GM12878 (cell line): ENCODE measurements around the gene AGBL1. TPM values are rescaled to one million over a fixed set of nuclear protein-coding genes. Genes with fewer than 3 reads are reported as not detected.

Source experiments
- ATAC-seq: fragments of 200-7000 bp; cut with Tn5 transposase; 3 replicates; pipeline ENCODE4 v1.9.1; 2020; ENCODE audit warnings: mild to moderate bottlenecking, moderate library complexity
- BruUV-seq: library from RNA; stranded (reverse); fragments of 400-500 nt; replicated peaks from 2 replicates; lab custom pipeline; 2021; lab: Mats Ljungman, UMichigan
- CTCF ChIA-PET: fragments of 300-600 bp; sonication (Branson Sonifier 250); formaldehyde crosslinking; extraction: SDS; loops from one replicate; lab custom pipeline; 2021; ENCODE audit warnings: inconsistent platforms; lab: Yijun Ruan, JAX
- POLR2A ChIA-PET: fragments of 350-600 bp; formaldehyde crosslinking; extraction: SDS; loops from one replicate; lab custom pipeline; 2021; ENCODE audit warnings: inconsistent platforms; lab: Charles Lee
- RAD21 ChIA-PET: fragments of 300-600 bp; sonication (Branson Sonifier 250); formaldehyde crosslinking; loops from one replicate; lab custom pipeline; 2023; ENCODE audit warnings: antibody characterized with exemption; ENCODE audit not compliant: unreplicated experiment; lab: Charles Lee
- SMC1A ChIA-PET: fragments of 300-600 bp; sonication (Branson Sonifier 250); formaldehyde crosslinking; loops from one replicate; lab custom pipeline; 2023; ENCODE audit not compliant: unreplicated experiment, uncharacterized antibody; lab: Charles Lee
- DNase-seq: peaks from one replicate; pipeline ENCODE4 v3.0.0-alpha.2; 2011; ENCODE audit warnings: low read depth, low spot score
- FAIRE-seq: peaks from 3 replicates; lab custom pipeline; 2011; peaks lifted over from hg19 to GRCh38; lab: Jason Lieb, UNC
- H2AFZ ChIP-seq: 2 replicates; pipeline ENCODE4 v1.6.0; 2011; ENCODE audit warnings: low read depth, low read length, control low read depth; ENCODE audit not compliant: control insufficient read depth
- H3K27ac ChIP-seq: 2 replicates; pipeline ENCODE4 v1.5.1; 2011; ENCODE audit warnings: control low read depth; ENCODE audit not compliant: control insufficient read depth, insufficient read depth
- H3K27me3 ChIP-seq, 2 experiments: replicated peaks in 1 of 2; 2 replicates each; pipeline versions ENCODE4 v1.6.0 to v1.6.1; 2011; ENCODE audit warnings: low read length in 1 of 2; ENCODE audit not compliant: control insufficient read depth in 2 of 2, insufficient read depth in 2 of 2
- H3K36me3 ChIP-seq, 2 experiments: 2 replicates each; pipeline ENCODE4 v1.5.1; 2011; ENCODE audit warnings: low read length in 1 of 2; ENCODE audit not compliant: control insufficient read depth in 2 of 2, insufficient read depth in 2 of 2
- H3K4me1 ChIP-seq: 2 replicates; pipeline ENCODE4 v1.6.1; 2011; ENCODE audit warnings: mild to moderate bottlenecking, low read length, moderate library complexity, mixed read lengths; ENCODE audit not compliant: control insufficient read depth, insufficient read depth
- H3K4me2 ChIP-seq: 2 replicates; pipeline ENCODE4 v1.6.0; 2011; ENCODE audit warnings: control low read depth; ENCODE audit not compliant: control insufficient read depth, insufficient read depth
- H3K4me3 ChIP-seq: fragments of 200-600 bp; sonication (generic); 2 replicates; pipeline ENCODE4 v1.5.1; 2016
- H3K79me2 ChIP-seq: 2 replicates; pipeline ENCODE4 v1.6.0; 2011; ENCODE audit warnings: low read length; ENCODE audit not compliant: control insufficient read depth, insufficient read depth
- H3K9ac ChIP-seq: 2 replicates; pipeline ENCODE4 v1.8.0; 2011; ENCODE audit warnings: low read length, control low read depth, mixed read lengths; ENCODE audit not compliant: control insufficient read depth, insufficient read depth
- H3K9me3 ChIP-seq: replicated peaks from 3 replicates; pipeline ENCODE4 v1.5.1; 2011; ENCODE audit warnings: mild to moderate bottlenecking, low read length; ENCODE audit not compliant: control insufficient read depth, insufficient read depth
- H4K20me1 ChIP-seq: 2 replicates; pipeline ENCODE4 v1.6.0; 2011; ENCODE audit not compliant: control insufficient read depth, insufficient read depth
- BCL11A ChIP-seq: IDR thresholded peaks from 2 replicates; pipeline ENCODE4 v1.6.1; 2011; ENCODE audit warnings: low read depth, low read length
- IKZF1 ChIP-seq: fragments of 450-650 bp; conservative IDR thresholded peaks from 2 replicates; pipeline ENCODE4 v1.6.1; 2017; ENCODE audit warnings: antibody characterized with exemption, mild to moderate bottlenecking
- MTA3 ChIP-seq: IDR thresholded peaks from 2 replicates; pipeline ENCODE4 v1.6.1; 2012; ENCODE audit warnings: low read length, inconsistent platforms, borderline replicate concordance
- MXI1 ChIP-seq: fragments of 150-350 bp; IDR thresholded peaks from 2 replicates; pipeline ENCODE4 v1.6.1; 2011; ENCODE audit warnings: low read depth, mild to moderate bottlenecking, inconsistent platforms, low read length, improper control_type of control experiment
- NR2C2 ChIP-seq: IDR thresholded peaks from 2 replicates; pipeline ENCODE4 v1.6.1; 2011; ENCODE audit warnings: borderline replicate concordance, low read depth; ENCODE audit not compliant: control insufficient read depth, insufficient read length
- PAX8 ChIP-seq: fragments of 450-650 bp; IDR thresholded peaks from 2 replicates; pipeline ENCODE4 v1.6.1; 2017; ENCODE audit warnings: mild to moderate bottlenecking, moderate library complexity
- RUNX3 ChIP-seq: IDR thresholded peaks from 2 replicates; pipeline ENCODE4 v1.6.1; 2012; ENCODE audit warnings: low read length, inconsistent platforms
- SIN3A ChIP-seq: IDR thresholded peaks from 2 replicates; pipeline ENCODE4 v1.6.1; 2012; ENCODE audit warnings: low read depth, low read length, improper control_type of control experiment
- STAT3 ChIP-seq: IDR thresholded peaks from 2 replicates; pipeline ENCODE4 v1.6.1; 2011; ENCODE audit warnings: low read depth, low read length, improper control_type of control experiment
- SUPT20H ChIP-seq: IDR thresholded peaks from 2 replicates; pipeline ENCODE4 v1.6.1; 2011; ENCODE audit warnings: low read depth, mild to moderate bottlenecking, low read length, moderate library complexity, borderline replicate concordance; ENCODE audit not compliant: control insufficient read depth
- TAF1 ChIP-seq: IDR thresholded peaks from 2 replicates; pipeline ENCODE4 v1.6.1; 2011; ENCODE audit warnings: mild to moderate bottlenecking, low read depth, low read length, borderline replicate concordance
- TCF3 ChIP-seq: IDR thresholded peaks from 2 replicates; pipeline ENCODE4 v1.6.1; 2012; ENCODE audit warnings: low read depth, mild to moderate bottlenecking, low read length, borderline replicate concordance; ENCODE audit not compliant: insufficient read depth
- ZSCAN29 ChIP-seq: fragments of 450-650 bp; IDR thresholded peaks from 2 replicates; pipeline ENCODE4 v1.6.1; 2017; ENCODE audit warnings: mild to moderate bottlenecking, moderate library complexity
- WGBS: methylation state at CpG from one replicate; pipeline ENCODE4 v1.1.6; 2016; ENCODE audit warnings: low lambda C conversion rate; ENCODE audit not compliant: insufficient replicate concordance, insufficient coverage; ENCODE audit errors: missing lambda C conversion rate; 5-methylcytosine and 5-hydroxymethylcytosine counted together
- in situ Hi-C: fragments of 300-500 bp; cut with MboI; formaldehyde crosslinking; loops from 9 replicates; pipeline ENCODE4 v1.14.3; 2018; ENCODE audit warnings: mixed read lengths
- intact Hi-C: fragments of 100-400 bp; cut with micrococcal nuclease; formaldehyde crosslinking; loops from one replicate; pipeline ENCODE4 v1.14.2; 2022; ENCODE audit not compliant: unreplicated experiment
- polyA plus RNA-seq, 11 experiments: library from polyadenylated mRNA; depleted of rRNA in 4 of 11; unstranded in 6 of 11; stranded (reverse) in 5 of 11; fragments of >200 nt; fragmentation: Nextera tagmentation in 4 of 11; fragmentation: Illumina TruSeq in 1 of 11; extraction: Ambion mirVana in 4 of 11; extraction: Trizol in 1 of 11; gene quantifications; 1 replicate in 1 of 11; 2 replicates in 10 of 11; pipeline versions ENCODE4 v1.2.1 to v1.2.3, GENCODE V29; 2011 to 2016; ENCODE audit warnings: inconsistent platforms in 2 of 11, missing spikeins in 2 of 11, low read depth in 1 of 11
- total RNA-seq, 4 experiments: library from RNA; depleted of rRNA in 3 of 4; stranded (reverse); fragments of >200 nt in 3 of 4; fragmentation: Illumina TruSeq in 1 of 4; extraction: Trizol in 1 of 4; gene quantifications; 2 replicates each; pipeline versions ENCODE4 v1.2.1 to v1.2.3, GENCODE V29; 2013 to 2021
- TF ChIP-seq, protein P1 (sequence below): fragments of 450-650 bp; IDR thresholded peaks from 2 replicates; pipeline ENCODE4 v1.6.1; 2017; ENCODE audit warnings: mild to moderate bottlenecking, moderate library complexity

Gene AGBL1
- total and polyA plus RNA-seq, 10 of the 15 experiments (the other 5 are each of a cell fraction or from before 2014, with no cell fraction given): not detected

DNA sequence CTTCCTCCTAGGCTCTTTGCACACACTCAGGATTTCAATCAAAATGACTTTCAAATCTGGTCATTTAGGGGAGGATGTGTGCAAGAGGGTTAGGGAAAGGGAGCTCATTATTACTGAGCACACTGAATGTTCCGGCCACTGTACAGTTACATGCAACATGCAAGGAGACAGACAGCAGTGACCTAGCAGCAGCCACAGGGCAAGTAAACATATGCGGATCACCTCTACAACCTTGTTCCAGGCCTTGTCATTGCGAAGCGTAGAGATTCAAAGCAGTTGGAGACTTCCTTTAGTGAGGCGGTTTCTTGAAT, 837.6 kb downstream of the AGBL1 start:
- FAIRE-seq (no peak), DNase-seq (no peak), ATAC-seq (no peak)
- no peak overlapping the region for H3K9ac ChIP-seq
- no peak overlapping the region for H3K4me3 ChIP-seq
- H3K4me2 ChIP-seq: no peak overlapping the region
- in situ Hi-C loops (no loop called here), intact Hi-C loops (no loop called here)
- no peaks in the 10 kb centered on the region for H3K4me1 ChIP-seq
- no peak overlapping the region for H3K27ac ChIP-seq
- no peaks in the 10 kb centered on the region for H3K9me3 ChIP-seq
- H3K27me3 ChIP-seq: no peaks in the 10 kb centered on the region
- WGBS: 55% methylated on average over 5 of the region's 5 CpGs
- ChIA-PET CTCF (no interaction called here), SMC1A (no interaction called here), POLR2A (no interaction called here), RAD21 (no interaction called here)
- H3K79me2 ChIP-seq: no peaks in the 10 kb centered on the region
- no peaks in the 10 kb centered on the region for H3K36me3 ChIP-seq
- H2AFZ ChIP-seq: no peak overlapping the region
- TF ChIP-seq SIN3A (no peak), TAF1 (no peak), MXI1 (no peak), IKZF1 (no peak), MTA3 (no peak), RUNX3 (no peak), PAX8 (no peak), ZSCAN29 (no peak), SUPT20H (no peak), STAT3 (no peak), NR2C2 (no peak), BCL11A (no peak), TCF3 (no peak)
- TF ChIP-seq, protein P1, sequence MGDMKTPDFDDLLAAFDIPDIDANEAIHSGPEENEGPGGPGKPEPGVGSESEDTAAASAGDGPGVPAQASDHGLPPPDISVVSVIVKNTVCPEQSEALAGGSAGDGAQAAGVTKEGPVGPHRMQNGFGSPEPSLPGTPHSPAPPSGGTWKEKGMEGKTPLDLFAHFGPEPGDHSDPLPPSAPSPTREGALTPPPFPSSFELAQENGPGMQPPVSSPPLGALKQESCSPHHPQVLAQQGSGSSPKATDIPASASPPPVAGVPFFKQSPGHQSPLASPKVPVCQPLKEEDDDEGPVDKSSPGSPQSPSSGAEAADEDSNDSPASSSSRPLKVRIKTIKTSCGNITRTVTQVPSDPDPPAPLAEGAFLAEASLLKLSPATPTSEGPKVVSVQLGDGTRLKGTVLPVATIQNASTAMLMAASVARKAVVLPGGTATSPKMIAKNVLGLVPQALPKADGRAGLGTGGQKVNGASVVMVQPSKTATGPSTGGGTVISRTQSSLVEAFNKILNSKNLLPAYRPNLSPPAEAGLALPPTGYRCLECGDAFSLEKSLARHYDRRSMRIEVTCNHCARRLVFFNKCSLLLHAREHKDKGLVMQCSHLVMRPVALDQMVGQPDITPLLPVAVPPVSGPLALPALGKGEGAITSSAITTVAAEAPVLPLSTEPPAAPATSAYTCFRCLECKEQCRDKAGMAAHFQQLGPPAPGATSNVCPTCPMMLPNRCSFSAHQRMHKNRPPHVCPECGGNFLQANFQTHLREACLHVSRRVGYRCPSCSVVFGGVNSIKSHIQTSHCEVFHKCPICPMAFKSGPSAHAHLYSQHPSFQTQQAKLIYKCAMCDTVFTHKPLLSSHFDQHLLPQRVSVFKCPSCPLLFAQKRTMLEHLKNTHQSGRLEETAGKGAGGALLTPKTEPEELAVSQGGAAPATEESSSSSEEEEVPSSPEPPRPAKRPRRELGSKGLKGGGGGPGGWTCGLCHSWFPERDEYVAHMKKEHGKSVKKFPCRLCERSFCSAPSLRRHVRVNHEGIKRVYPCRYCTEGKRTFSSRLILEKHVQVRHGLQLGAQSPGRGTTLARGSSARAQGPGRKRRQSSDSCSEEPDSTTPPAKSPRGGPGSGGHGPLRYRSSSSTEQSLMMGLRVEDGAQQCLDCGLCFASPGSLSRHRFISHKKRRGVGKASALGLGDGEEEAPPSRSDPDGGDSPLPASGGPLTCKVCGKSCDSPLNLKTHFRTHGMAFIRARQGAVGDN: no peak
- H4K20me1 ChIP-seq: no peaks in the 10 kb centered on the region
- no TSS peak for BruUV-seq
